Heart left ventricle (tissue), 13 donors: ENCODE data around the gene NRSN2.

Experiments used
- CTCF ChIP-seq, 12 donors: fragments of 200-600 bp; sonication (generic) in 4 of 12; IDR thresholded peaks; one replicate each; pipeline versions ENCODE4 v1.5.0 to v1.8.0; 2018 to 2022; ENCODE audit warnings: antibody characterized with exemption in 12 of 12, mild to moderate bottlenecking in 5 of 12
- POLR2A ChIP-seq, 2 donors: fragments of 450-650 bp; IDR thresholded peaks; one replicate each; pipeline ENCODE4 v1.6.1; 2017; ENCODE audit warnings: antibody characterized with exemption in 2 of 2, mild to moderate bottlenecking in 2 of 2, moderate library complexity in 2 of 2
- donor health status: ischemic (EF 13 %, LVEDD 7.1; RV severe dilation, severe dysfunction).
- donor health status: DM: no; HTN: yes; CAD: no.
- donor health status: DM: no; HTN: no; CAD: no.
- donor health status: ischemic (EF 25% LVEDD 6.9; RV normal size, moderate dysfunction).
- donor health status: ischemic (EF 25% LVEDD 5.7; RV mildly dilated, moderate dysfunction).
- donor health status: ischemic (EF 35%, LVEDD 5.7; RV mildly dilated, moderate dysfunction).
- donor health status: nonischemic (EF 11% LVEDD 7.7; RV severe dilation, severe dysfunction).
- donor health status: DM: yes; HTN: yes; CAD: no.
- donor health status: PGD.
- donor health status: ischemic (EF 29% LVEDD 5.4; RV normal size, mild dysfunction).
- donor health status: nonischemic (EF 23%, LVEDD 6.1; RV moderate dilation, normal function).

- TF ChIP-seq POLR2A (IDR thresholded peaks at IDR 0.05): no peak
- TF ChIP-seq CTCF (IDR thresholded peaks at IDR 0.05): no peak
Observed at GRCh38 chr20:383889-384288, 37.0 kb downstream of the NRSN2 start.
